CD4-positive, alpha-beta T cell treated with Interleukin-17A for 4 hours (primary cell): Measurements from ENCODE around the gene MPPED1.

Source experiments
- DNase-seq: peaks from one replicate; pipeline ENCODE4 v3.0.0-alpha.2; 2020; ENCODE audit warnings: mixed read lengths

The MPPED1 gene

GRCh38 chr22:43479301-43479950 is 67.6 kb downstream of the MPPED1 start:
- no peak for DNase-seq

GRCh38 chr22:43479962-43480361 is 68.1 kb downstream of the MPPED1 start:
- no peak for DNase-seq

DNA sequence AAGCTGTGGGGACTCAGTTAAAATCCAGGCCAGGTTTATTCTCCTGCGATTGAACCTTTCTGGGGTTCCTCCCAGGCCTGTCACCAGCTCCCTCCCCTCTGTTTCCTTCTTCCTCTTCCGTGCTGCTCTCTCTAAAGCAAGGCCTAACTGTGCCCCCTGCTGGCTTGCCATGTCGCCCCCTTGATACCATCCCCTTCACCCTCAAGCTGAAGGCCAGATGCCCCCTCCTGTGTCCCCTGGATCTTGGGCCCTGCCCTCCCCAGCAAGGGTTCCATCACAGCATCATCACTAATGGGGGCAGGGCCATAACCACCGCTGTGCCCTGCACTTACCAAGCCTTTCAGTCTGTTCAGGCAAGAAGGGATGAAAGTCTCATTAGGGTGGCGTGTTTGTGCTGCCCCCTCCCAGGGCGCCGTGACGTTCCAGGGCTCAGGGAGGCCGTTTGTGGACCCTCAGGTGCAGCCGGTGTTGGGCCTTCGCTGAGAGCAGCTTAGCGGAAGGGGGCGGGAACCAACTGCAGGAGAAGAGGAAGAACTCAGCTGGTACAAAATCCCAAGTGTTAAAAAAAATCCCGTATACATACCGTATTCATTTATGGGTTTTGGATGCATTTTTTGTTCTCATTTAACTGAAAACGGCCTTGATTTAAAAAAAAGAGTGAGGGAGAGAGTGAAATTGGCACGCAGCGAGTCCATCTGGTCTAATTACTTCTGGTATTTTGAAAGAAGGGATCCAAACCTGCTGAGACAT is 69.9 kb downstream of the MPPED1 start:
- peak; percentile 33 for DNase-seq

DNA sequence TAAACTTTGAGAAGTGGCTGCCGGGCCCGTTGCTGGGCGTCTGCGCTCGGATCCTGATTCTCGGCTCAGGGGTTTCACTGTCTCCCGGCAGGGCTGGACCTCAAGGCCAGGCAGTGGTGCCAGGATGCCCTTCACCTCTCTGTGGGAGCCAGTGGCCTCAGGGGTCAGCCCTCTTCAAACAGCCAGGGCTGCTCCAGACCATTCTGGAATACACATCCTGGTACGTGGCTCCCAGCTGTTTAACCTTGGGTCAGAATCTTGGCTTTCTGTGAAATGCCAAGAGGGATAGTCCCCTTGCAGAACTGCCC is 70.5 kb downstream of the MPPED1 start:
- no peak for DNase-seq

DNA sequence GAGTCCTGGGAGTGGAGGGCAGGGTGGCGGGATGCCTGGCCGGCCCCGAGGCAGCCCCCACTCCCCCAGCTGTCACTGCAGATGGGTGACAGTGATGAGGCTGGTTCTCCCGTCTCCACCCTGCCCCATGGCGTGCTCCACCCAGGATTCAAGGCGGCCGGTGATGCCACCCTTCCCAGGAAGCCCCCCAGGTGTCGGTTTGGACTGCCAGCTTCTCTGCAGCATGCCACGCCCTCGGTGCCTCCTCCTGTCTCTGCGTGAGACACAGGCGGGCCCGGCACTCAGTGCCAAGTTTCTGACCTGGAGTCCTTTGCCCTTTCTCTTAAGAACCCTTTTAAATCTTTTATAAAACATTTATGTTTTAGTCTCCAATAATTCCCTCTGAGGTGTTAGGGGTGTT is 71.5 kb downstream of the MPPED1 start:
- DNase-seq = no peak

GRCh38 chr22:43483669-43484068 is 71.9 kb downstream of the MPPED1 start:
- DNase-seq = no peak

DNA sequence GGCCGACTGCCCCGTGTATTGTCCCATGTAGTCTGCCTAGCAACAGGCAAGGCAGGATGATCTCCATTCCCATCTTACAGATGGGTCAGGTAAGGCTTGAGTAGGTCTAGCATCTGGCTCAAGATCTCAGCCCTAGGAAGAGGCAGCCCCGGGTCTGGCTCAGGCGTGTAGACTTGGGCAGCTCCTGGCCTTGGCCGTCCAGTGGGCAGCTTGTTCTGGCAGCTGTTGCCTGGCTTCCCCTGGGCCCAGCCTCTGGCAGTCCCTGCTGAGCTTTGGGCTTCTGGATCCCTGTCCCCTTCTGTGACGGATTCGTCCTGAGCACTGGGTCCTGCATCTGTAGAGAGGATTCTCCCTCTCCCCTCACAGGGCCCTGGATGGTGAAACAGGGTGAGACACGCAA is 72.4 kb downstream of the MPPED1 start:
- no peak for DNase-seq

- no peak for DNase-seq
These were observed 73.8 kb downstream of the MPPED1 start for GRCh38 chr22:43485502-43486089.

DNA sequence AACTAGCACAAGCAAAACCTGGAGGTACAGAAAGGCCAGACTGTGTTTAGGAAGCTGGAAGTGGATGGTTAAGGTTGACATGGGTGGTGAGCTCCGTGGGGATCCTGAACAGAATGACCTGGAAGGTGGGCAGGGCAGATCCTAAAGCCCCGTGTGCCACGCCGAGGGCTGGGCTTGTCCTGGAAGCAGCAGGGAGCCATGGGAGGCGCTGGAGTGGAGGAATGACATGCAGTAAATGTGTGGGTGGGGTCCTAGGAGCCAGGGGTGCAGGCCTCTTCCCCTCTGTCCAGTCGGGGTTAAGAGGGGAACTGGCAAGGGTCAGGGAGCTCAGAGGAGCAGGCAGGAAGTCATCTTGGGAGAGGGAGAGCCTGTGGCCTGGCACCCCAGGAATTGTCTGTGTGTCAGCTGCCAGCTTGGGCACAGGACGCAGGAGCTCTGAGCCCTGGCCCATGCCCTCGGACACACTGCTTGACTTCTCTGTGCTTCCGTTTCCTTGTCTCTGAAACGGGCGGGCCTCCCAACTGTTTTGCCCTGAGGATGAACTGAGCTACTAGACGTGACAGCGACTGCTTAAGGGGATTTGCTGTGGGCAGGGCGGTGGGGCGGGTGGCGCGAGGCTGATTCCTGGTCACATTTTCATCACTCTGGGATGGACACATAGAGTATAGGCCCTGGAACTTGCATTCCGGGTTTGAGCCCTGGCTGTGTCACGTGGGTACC is 75.7 kb downstream of the MPPED1 start:
- no peak for DNase-seq

GRCh38 chr22:43488031-43488866 is 76.4 kb downstream of the MPPED1 start:
- DNase-seq = no peak

DNA sequence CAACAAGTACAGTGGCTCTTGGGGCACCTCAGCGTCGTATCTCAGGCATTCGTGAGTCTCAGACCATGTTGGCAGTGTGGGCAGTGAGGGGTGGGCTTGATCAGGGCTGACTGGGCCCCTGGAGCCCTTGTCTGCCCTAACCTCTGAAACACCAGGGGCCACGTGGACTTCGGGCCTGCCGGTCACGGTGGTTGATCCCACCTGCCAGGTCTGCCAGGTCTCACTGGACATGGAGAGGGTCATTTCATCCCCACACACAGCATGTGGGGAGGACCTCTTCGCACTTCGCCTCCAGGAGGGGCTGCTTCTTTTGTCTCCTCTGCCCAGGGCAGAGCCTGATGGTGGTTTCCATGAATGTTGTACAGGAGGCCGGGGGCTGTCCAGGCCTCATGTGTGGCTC is 77.1 kb downstream of the MPPED1 start:
- no peak for DNase-seq

DNA sequence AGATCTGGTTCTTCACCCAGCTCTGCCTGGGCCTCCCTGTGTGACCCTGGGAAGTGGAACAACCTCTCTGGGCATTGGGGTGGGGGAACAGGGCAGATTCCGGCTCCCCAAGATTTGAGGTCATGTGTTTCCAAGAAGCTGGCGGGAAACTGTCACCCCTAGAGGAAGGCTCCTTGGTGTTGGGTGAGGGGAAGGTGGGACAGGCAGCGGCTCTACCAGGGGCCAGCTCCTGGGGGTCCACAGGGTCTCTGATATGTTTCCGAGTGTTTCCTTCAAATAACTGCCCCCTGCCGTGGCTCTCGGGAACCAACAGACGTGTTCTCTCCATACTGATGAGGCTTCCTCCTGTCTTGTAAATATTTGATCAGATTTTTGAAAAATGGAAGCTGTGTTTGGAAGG is 78.5 kb downstream of the MPPED1 start:
- no peak for DNase-seq

DNA sequence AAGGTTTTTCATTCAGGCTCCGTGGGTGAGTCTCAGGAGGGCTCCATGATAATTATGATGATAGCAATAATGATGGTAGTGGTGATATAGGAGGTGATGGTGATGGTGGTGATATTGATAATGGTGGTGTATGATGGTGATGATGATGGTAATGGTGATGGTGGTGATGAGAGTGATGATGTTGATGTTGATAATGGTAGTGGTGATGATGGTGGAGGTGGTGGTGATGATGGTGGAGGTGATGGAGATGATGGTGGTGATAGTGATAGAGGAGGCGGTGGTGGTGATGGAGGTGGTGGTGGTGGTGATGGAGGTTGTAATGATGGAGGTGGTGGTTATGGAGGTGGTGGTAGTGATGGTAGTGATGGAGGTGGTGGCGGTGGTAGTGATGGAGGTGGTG is 79.4 kb downstream of the MPPED1 start:
- DNase-seq = no peak

GRCh38 chr22:43491737-43492136 is 79.9 kb downstream of the MPPED1 start:
- no peak for DNase-seq

GRCh38 chr22:43493297-43493696 is 81.5 kb downstream of the MPPED1 start:
- DNase-seq = no peak

GRCh38 chr22:43497956-43498855 is 86.4 kb downstream of the MPPED1 start:
- no peak for DNase-seq

- no peak for DNase-seq
These were observed 87.0 kb downstream of the MPPED1 start for GRCh38 chr22:43498856-43499253.

DNA sequence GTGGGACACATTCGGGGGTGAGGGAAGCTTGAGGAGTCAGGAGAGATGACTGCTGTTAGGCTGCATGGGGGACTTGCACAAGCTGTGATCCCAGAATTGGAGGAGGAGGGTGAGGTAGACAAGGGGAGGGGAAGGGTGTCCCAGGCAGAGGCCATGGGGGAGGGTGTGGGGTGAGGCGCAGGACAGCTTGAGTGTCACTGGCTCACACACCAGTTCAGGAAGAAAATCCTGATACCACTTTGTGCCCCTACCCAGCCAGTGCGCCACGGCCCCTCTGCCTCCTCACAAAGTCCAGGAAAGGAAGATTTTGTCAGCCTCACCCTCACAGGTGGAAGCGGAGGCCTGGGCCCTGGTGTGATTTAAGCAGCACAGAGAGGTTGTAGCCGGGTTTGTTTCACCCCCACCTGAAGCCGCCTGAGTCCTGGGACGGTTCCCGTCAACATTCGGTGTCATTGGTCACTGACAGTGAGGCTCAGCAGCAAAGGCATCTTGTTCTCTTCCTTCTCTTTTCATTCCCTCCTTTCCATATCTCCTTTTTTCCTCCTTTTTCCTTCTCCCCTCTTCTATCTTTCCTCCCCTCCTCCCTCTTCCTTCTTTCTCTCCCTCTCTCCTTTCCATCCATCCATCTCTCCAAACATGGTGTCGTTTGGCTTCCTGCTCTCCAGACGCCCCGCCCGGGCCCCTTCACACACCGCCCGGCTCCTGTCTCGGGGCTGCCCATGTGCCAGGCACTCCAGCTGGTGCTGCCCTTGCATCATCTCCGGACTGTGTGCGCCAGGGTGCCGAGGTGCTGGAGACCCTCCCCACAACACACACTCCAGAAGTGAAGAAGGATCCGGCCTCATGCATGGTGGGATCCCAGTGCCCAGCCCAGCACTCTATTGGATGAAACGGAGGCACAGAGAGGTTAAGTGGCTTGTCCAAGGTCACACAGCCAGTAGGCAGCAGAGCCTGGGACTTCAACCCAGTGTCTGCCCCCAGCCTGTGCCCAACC is 89.3 kb downstream of the MPPED1 start:
- no peak for DNase-seq

- DNase-seq = no peak
These were observed 90.1 kb downstream of the MPPED1 start for GRCh38 chr22:43501878-43502277.

DNA sequence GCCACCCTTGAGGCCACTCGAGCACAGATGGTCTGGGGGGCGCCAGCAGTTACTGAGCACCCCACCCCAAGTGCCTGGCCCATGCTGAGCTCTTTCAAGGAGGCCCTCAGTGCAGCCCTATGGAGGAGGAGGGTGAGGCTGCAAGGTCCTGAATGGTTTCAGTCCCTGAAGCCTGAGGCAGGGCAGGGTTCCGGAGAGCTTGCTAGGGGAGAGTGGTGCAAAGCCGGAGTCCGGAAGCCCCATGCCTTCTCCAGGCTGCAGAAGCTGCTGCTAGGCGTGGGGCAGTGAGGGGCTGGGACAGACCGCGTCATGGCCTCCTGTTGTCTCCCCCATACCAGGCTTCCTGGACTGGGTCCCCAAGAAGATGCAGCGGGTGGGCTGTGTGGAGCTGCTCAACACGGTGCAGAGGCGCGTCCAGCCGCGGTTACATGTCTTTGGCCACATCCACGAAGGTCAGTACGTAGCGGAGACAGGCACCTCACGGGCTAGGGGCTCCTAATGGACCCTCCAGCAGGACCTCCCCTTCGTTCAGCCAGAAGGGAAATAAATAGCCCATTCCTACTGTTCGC is 90.6 kb downstream of the MPPED1 start:
- DNase-seq = no peak
